RWPE1 (cell line): ENCODE data around the gene RNF6.

Experiments used
- CTCF ChIA-PET: fragments of 350-600 bp; sonication (Branson Sonifier 250); formaldehyde crosslinking; extraction: SDS; loops from one replicate; lab custom pipeline; 2021; lab: Yijun Ruan, JAX
- POLR2A ChIA-PET: fragments of 400-600 bp; formaldehyde crosslinking; extraction: SDS; loops from one replicate; lab custom pipeline; 2020; ENCODE audit warnings: antibody characterized with exemption; ENCODE audit not compliant: low non-redundant PET; lab: Yijun Ruan, JAX
- DNase-seq: peaks from one replicate; pipeline ENCODE4 v3.0.0; 2012; ENCODE audit warnings: low spot score
- H3K27ac ChIP-seq: fragments of 450-650 bp; 2 replicates; pipeline ENCODE4 v1.5.1; 2017
- TF ChIP-seq, protein P1 (sequence below): fragments of 450-650 bp; conservative IDR thresholded peaks from 2 replicates; pipeline ENCODE4 v1.5.1; 2017; ENCODE audit warnings: low read depth, mild to moderate bottlenecking

The RNF6 gene

DNA sequence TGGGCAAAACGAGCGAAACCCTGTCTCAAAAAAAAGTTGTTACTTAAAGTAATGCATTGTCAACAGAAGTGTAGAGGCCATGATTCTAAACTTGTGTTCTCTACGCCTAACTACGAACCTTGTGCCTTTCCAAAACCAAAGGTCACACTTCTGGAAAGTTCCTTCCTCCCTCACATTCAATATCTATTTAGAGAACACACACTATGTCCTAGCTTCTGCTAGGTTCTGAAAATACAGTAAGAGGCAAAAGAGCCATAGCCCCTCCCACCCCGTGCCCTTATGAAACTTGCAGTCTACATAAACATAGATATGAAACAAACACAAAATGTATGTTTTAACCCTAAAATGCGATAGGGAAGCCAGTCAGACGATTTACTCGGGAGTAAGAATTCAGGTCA lies 36.4 kb downstream of the RNF6 start:
- peak overlapping the region; percentile 81 for H3K27ac ChIP-seq
- TF ChIP-seq, protein P1, sequence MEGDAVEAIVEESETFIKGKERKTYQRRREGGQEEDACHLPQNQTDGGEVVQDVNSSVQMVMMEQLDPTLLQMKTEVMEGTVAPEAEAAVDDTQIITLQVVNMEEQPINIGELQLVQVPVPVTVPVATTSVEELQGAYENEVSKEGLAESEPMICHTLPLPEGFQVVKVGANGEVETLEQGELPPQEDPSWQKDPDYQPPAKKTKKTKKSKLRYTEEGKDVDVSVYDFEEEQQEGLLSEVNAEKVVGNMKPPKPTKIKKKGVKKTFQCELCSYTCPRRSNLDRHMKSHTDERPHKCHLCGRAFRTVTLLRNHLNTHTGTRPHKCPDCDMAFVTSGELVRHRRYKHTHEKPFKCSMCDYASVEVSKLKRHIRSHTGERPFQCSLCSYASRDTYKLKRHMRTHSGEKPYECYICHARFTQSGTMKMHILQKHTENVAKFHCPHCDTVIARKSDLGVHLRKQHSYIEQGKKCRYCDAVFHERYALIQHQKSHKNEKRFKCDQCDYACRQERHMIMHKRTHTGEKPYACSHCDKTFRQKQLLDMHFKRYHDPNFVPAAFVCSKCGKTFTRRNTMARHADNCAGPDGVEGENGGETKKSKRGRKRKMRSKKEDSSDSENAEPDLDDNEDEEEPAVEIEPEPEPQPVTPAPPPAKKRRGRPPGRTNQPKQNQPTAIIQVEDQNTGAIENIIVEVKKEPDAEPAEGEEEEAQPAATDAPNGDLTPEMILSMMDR: no peak
- CTCF ChIA-PET: interaction anchor here (0.7 to 2.9 kb wide), 10 partner anchors 13 to 517 kb away, joined by 3 to 23 read pairs (median 6); no protein-coding TSS in a partner anchor
- no peak for DNase-seq
- POLR2A ChIA-PET: no interaction called here

DNA sequence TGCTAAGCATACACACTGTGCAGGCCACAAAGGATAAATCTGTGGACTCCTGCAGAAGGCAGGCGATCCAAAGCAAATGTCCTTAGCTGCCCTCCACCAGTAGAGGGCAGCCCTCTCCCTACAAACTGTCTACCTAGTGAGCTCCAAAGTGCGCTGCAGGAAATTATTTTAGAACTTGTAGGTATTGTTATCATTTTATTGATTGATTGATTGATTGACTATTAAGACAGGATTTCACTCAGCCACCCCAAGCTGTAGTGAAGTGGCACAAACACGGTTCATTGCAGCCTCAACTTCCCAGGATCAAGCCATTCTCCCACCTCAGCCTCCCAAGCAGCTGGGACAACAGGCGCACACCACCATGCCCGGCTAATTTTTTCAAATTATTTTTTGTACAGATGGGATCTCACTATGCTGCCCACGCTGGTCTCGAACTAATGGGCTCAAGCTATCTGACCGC lies 37.3 kb downstream of the RNF6 start:
- peak; percentile 39 for DNase-seq
- TF ChIP-seq, protein P1: peak; percentile 87
- POLR2A ChIA-PET: no interaction called here
- CTCF ChIA-PET: interaction anchor here (0.5 to 2.9 kb wide), 14 partner anchors 14 to 1174 kb away, joined by 3 to 23 read pairs (median 4); no protein-coding TSS in a partner anchor
- no peak overlapping the region for H3K27ac ChIP-seq

DNA sequence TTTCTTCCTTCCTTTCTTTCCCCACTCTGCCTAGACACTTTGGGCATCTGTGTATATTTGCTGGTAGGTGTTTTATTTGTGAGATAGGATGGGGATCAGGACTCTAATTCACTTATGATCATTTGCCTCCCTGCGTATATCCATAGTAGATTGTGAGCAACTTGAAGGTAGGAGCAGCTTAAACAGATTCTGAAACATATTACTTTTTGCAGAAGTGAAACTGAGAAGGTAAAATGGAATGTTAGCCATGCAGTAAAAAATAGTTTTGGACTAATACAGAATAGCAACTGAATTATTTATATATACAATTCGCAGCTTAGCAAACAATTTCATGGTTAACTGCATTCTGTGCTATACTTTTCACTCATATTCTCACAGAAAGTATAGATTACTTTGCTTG lies 38.7 kb downstream of the RNF6 start:
- no peak overlapping the region for H3K27ac ChIP-seq
- POLR2A ChIA-PET: no interaction called here
- TF ChIP-seq, protein P1: no peak
- CTCF ChIA-PET: no interaction called here
- no peak for DNase-seq

DNA sequence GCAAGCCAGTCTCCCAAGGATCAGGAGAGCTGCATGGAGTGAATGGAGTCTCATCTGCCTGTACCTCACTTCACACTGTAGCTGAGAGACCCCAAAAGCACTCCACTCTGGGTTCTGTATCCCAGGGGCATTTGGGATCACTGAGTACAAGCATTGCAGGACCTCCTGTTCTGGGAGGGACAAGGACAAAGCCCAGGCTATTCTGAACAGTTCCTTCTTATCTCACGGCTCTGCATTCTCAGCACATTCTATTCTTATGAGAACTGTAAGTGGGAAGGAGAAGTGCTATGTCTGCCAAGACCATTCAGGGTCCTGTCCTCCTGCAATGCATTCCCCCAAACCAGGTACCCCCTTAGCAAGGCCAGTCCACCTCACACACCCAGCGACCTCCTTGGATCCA lies 42.8 kb downstream of the RNF6 start:
- no peak for DNase-seq
- no peak overlapping the region for H3K27ac ChIP-seq
- ChIA-PET POLR2A (no interaction called here), CTCF (interaction anchor here (0.7 kb wide), 1 partner anchor 136 kb away, joined by 3 read pairs; no protein-coding TSS in a partner anchor)
- TF ChIP-seq, protein P1: no peak

DNA sequence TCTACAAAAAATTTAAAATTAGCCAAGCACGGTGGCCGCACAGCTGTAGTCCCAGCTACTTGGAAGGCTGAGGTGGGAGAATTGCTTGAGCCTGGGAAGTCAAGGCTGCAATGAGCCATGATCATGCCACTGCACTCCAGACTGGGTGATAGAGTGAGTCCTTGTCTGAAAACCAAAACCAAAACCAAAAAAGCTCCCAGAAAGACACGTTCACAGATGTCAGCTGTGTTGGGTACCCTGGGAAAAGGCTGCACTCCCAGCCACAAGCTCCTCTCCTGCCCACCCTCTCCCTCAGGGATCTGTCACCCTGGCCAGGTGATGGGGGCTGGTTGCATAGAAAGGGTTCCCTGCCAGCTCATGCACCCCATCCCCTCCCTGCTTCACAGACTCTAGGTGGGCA lies 53.3 kb downstream of the RNF6 start:
- ChIA-PET CTCF (interaction anchor here (0.6 kb wide), 1 partner anchor 29 kb away, joined by 4 read pairs; no protein-coding TSS in a partner anchor), POLR2A (no interaction called here)
- DNase-seq: no peak
- no peak overlapping the region for H3K27ac ChIP-seq
- TF ChIP-seq, protein P1: no peak

DNA sequence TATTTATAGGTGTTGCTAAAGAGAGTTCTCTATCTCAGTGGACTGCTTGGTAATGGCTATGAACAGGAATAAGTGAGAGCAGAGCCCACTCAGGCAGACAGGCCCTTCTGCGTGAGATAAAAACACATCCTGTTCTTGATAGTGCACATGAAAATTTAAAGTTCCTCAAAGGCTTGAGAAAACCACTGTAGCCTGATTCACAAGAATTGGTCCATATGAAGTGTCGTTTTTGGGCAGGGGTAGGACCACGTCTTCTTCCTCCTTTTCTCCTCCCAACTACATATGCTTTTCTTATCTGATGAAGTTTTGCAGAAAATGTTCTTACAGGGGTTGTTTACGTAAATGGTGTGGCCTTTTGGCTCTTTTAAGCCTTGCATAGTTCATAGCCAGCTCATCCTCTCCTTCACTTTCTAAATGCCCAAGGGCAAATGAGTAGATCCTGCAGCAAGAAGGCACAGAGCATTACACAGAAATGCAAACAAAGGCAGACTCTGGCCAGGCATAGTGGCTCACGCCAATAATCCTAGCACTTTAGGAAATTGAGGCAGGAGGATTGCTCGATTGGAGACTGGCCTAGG lies 53.8 kb downstream of the RNF6 start:
- ChIA-PET CTCF (interaction anchor here (0.6 kb wide), 1 partner anchor 29 kb away, joined by 4 read pairs; no protein-coding TSS in a partner anchor), POLR2A (no interaction called here)
- TF ChIP-seq, protein P1: no peak
- no peak overlapping the region for H3K27ac ChIP-seq
- no peak for DNase-seq
